ENCODE results near the gene C20orf96. TPM values are rescaled to one million over a fixed set of nuclear protein-coding genes. Genes with fewer than 3 reads are reported as not detected.
"Not testable (repeated sequence)": the region's sequence is repeated elsewhere in the genome, so short reads cannot be mapped to it uniquely, and the experiment has no call there.

The C20orf96 gene
- total RNA-seq (1.1 TPM), polyA plus RNA-seq (under 1 TPM; 0.10 to 0.52 (median 0.31) TPM)

DNA sequence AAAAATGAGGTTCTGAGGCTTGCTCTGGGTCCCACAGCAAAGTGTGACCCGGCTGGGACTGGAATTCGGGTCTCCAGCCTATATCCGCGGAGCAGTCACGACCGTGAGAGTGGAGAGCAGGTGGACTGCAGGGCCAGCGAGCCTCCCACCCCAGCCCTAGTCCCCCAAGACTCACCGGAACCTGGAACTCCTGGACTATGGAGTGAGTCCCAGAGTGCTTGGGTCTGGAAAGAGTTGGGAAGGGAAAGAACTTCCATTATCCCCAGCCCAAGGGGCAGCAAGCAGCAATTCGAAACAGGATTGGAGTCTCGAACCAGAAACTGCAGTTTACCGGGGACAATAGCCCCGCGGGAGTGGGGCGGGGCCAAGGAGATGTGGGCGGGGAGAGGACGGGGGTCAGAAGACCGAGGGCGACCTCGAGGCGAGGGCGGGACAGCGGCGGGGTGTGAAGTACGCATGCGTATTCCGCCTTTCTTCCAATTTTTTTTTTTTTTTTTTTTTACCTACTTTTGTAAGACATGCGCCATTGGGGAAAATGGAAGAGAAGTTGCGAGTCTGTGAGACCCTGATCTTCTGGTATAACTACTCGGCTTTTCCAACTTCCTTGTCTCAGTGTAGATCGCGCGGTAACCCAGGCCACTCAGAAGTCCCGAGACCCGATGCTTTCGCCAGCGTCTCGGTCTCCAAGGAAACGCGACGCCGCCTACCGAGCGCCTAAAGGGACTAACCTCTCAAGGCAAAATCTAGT lies at the start of gene C20orf96:
TSS of gene C20orf96 (minus strand) at position 667 of the 748 bp plus-strand sequence. CDS start at position 527, 140 bp downstream.
- H3K27me3 Mint-ChIP-seq = no peaks in the 10 kb centered on the region
- H3K27ac Mint-ChIP-seq = peak within 1 kb of the TSS in 1 of 3 donors; percentile 9
- H3K4me1 Mint-ChIP-seq = peaks cover 0 to 10% (median 5%) of the 10 kb centered on the region in 4 donors
- H3K36me3 Mint-ChIP-seq = no peaks in the 10 kb centered on the region
- Histone ChIP-seq H3K4me3 (ENCODE audit: low read depth, low read length) (peak within 1 kb of the TSS; percentile 81), H3K27me3 (ENCODE audit: control insufficient read depth, insufficient read depth, low read length) (no peaks in the 10 kb centered on the region), H3K4me1 (ENCODE audit: control insufficient read depth, insufficient read depth, low read length, poor library complexity, severe bottlenecking) (peaks cover 20% of the 10 kb centered on the region), H3K9me3 (ENCODE audit: control insufficient read depth in 2 of 2, low read length in 2 of 2) (no peaks in the 10 kb centered on the region), H3K27ac (ENCODE audit: insufficient read depth, low read length, poor library complexity, severe bottlenecking) (no peak within 1 kb of the TSS), H3K36me3 (ENCODE audit: control insufficient read depth, insufficient read depth, low read length) (no peaks in the 10 kb centered on the region)
- DNase-seq = peak; percentile 74 to 94 (median 78)
- H3K9me3 Mint-ChIP-seq = peaks cover 0 to 2% (median 0%) of the 10 kb centered on the region in 7 donors
- no peak within 1 kb of the TSS for H3K4me3 Mint-ChIP-seq
- peak; percentile 84 for ATAC-seq (ENCODE audit: low read depth in 2 of 2)

DNA sequence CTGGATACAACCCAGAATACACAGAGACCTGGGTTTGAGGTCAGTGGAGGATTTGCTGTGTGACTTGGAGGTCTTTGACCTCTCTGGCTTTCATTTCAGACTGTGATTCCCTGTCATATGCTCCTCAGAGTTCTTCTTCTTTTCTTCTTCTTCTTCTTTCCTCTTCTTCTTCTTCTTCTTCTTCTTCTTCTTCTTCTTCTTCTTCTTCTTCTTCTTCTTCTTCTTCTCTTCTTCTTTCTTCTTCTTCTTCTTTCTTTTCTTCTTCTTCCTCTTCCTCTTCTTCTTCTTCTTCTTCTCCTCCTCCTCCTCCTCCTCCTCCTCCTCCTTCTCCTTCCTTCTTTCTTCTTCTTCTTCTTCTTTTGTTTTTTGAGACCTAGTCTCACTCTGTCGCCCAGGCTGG lies 45.5 kb upstream of the C20orf96 start:
- H3K36me3 Mint-ChIP-seq; H3K9me3 Mint-ChIP-seq; DNase-seq; H3K27ac Mint-ChIP-seq; H3K4me1 ChIP-seq (ENCODE audit: control insufficient read depth, insufficient read depth, low read length, poor library complexity, severe bottlenecking); H3K4me3 Mint-ChIP-seq; H3K4me1 Mint-ChIP-seq; H3K36me3 ChIP-seq (ENCODE audit: control insufficient read depth, insufficient read depth, low read length); H3K27me3 ChIP-seq (ENCODE audit: control insufficient read depth, insufficient read depth, low read length); ATAC-seq (ENCODE audit: low read depth in 2 of 2); H3K9me3 ChIP-seq (ENCODE audit: control insufficient read depth in 2 of 2, low read length in 2 of 2); H3K27me3 Mint-ChIP-seq; H3K27ac ChIP-seq (ENCODE audit: insufficient read depth, low read length, poor library complexity, severe bottlenecking); H3K4me3 ChIP-seq (ENCODE audit: low read depth, low read length): not testable (repeated sequence)

GRCh38 chr20:334578-334977 lies 44.0 kb upstream of the C20orf96 start:
- no peaks in the 10 kb centered on the region for H3K27me3 Mint-ChIP-seq
- Histone ChIP-seq H3K9me3 (ENCODE audit: control insufficient read depth in 2 of 2, low read length in 2 of 2) (no peaks in the 10 kb centered on the region), H3K36me3 (ENCODE audit: control insufficient read depth, insufficient read depth, low read length) (no peaks in the 10 kb centered on the region), H3K27ac (ENCODE audit: insufficient read depth, low read length, poor library complexity, severe bottlenecking) (no peak overlapping the region), H3K4me3 (ENCODE audit: low read depth, low read length) (no peak overlapping the region), H3K27me3 (ENCODE audit: control insufficient read depth, insufficient read depth, low read length) (no peaks in the 10 kb centered on the region), H3K4me1 (ENCODE audit: control insufficient read depth, insufficient read depth, low read length, poor library complexity, severe bottlenecking) (no peaks in the 10 kb centered on the region)
- H3K4me1 Mint-ChIP-seq = peaks cover 3 to 13% (median 8%) of the 10 kb centered on the region in 4 donors
- H3K36me3 Mint-ChIP-seq = no peaks in the 10 kb centered on the region
- ATAC-seq (ENCODE audit: low read depth in 2 of 2) (no peak), DNase-seq (no peak)
- H3K4me3 Mint-ChIP-seq = no peak overlapping the region
- no peak overlapping the region for H3K27ac Mint-ChIP-seq
- H3K9me3 Mint-ChIP-seq = no peaks in the 10 kb centered on the region

GRCh38 chr20:330233-331149 lies 39.9 kb upstream of the C20orf96 start:
- no peak overlapping the region for H3K27ac ChIP-seq (ENCODE audit: insufficient read depth, low read length, poor library complexity, severe bottlenecking)
- H3K4me1 ChIP-seq (ENCODE audit: control insufficient read depth, insufficient read depth, low read length, poor library complexity, severe bottlenecking) = peaks cover 20% of the 10 kb centered on the region
- H3K4me3 ChIP-seq (ENCODE audit: low read depth, low read length) = no peak overlapping the region
- DNase-seq (peak; percentile 52 to 72 (median 67)), ATAC-seq (ENCODE audit: low read depth in 2 of 2) (peak; percentile 45 to 58)
- H3K27me3 ChIP-seq (ENCODE audit: control insufficient read depth, insufficient read depth, low read length) = no peaks in the 10 kb centered on the region
- Mint-ChIP-seq H3K4me1 (peaks cover 6 to 37% (median 12%) of the 10 kb centered on the region in 4 donors), H3K4me3 (peak overlapping the region in 2 of 4 donors; percentile 49 to 71), H3K36me3 (no peaks in the 10 kb centered on the region), H3K27ac (peak overlapping the region in 1 of 3 donors; percentile 44), H3K9me3 (no peaks in the 10 kb centered on the region), H3K27me3 (peaks cover 4% of the 10 kb centered on the region)
- H3K36me3 ChIP-seq (ENCODE audit: control insufficient read depth, insufficient read depth, low read length) = no peaks in the 10 kb centered on the region
- no peaks in the 10 kb centered on the region for H3K9me3 ChIP-seq (ENCODE audit: control insufficient read depth in 2 of 2, low read length in 2 of 2)

GRCh38 chr20:329851-330232 lies 39.3 kb upstream of the C20orf96 start:
- H3K27me3 ChIP-seq (ENCODE audit: control insufficient read depth, insufficient read depth, low read length) = no peaks in the 10 kb centered on the region
- H3K36me3 Mint-ChIP-seq = no peaks in the 10 kb centered on the region
- DNase-seq (no peak), ATAC-seq (ENCODE audit: low read depth in 2 of 2) (no peak)
- peak overlapping the region in 1 of 4 donors; percentile 71 for H3K4me3 Mint-ChIP-seq
- no peak overlapping the region for H3K4me3 ChIP-seq (ENCODE audit: low read depth, low read length)
- peaks cover 6 to 39% (median 13%) of the 10 kb centered on the region in 4 donors for H3K4me1 Mint-ChIP-seq
- no peaks in the 10 kb centered on the region for H3K36me3 ChIP-seq (ENCODE audit: control insufficient read depth, insufficient read depth, low read length)
- H3K9me3 Mint-ChIP-seq = no peaks in the 10 kb centered on the region
- H3K9me3 ChIP-seq (ENCODE audit: control insufficient read depth in 2 of 2, low read length in 2 of 2) = no peaks in the 10 kb centered on the region
- H3K27me3 Mint-ChIP-seq = peaks cover 4% of the 10 kb centered on the region
- H3K27ac ChIP-seq (ENCODE audit: insufficient read depth, low read length, poor library complexity, severe bottlenecking) = no peak overlapping the region
- H3K4me1 ChIP-seq (ENCODE audit: control insufficient read depth, insufficient read depth, low read length, poor library complexity, severe bottlenecking) = peaks cover 22% of the 10 kb centered on the region
- H3K27ac Mint-ChIP-seq = peak overlapping the region in 1 of 3 donors; percentile 44

DNA sequence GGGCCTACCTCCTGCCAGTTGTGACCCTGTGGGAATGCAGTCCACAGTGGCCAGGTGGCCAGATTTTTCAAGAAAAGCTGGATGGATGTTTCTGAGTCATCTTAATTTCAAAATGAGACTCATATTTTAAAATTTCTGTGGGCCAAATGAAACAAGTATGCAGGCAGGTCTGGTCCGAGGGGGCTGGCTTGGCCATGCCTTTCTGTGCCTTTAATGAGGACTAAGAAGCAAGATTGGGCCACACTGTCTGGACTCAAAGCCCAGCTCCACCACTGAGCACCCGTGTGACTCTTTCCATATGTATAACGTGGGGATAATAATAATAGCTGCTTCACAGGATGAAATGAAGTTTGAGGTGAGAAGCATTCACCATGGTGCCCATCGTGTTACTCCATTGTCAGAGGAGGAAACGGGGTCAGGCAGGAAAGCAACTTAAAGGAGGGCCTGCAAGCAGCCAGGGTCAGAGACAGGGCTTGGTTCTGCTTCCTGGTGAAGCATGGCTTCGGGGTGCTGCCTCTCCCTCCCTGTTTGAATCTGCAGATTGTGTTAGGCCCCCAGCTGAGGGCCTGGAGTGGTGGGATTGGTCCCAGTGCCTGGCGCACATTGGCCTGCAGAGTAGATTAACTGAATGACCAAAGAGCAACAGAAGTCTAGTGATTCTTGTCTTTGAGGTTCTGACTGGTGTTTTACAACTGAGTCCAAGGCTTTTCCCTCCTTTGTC lies 38.6 kb upstream of the C20orf96 start:
- ATAC-seq (ENCODE audit: low read depth in 2 of 2) (no peak), DNase-seq (no peak)
- H3K9me3 Mint-ChIP-seq = no peaks in the 10 kb centered on the region
- H3K27ac ChIP-seq (ENCODE audit: insufficient read depth, low read length, poor library complexity, severe bottlenecking) = no peak overlapping the region
- peaks cover 29% of the 10 kb centered on the region for H3K4me1 ChIP-seq (ENCODE audit: control insufficient read depth, insufficient read depth, low read length, poor library complexity, severe bottlenecking)
- no peaks in the 10 kb centered on the region for H3K27me3 ChIP-seq (ENCODE audit: control insufficient read depth, insufficient read depth, low read length)
- H3K9me3 ChIP-seq (ENCODE audit: control insufficient read depth in 2 of 2, low read length in 2 of 2) = no peaks in the 10 kb centered on the region
- peaks cover 4% of the 10 kb centered on the region for H3K27me3 Mint-ChIP-seq
- H3K4me3 Mint-ChIP-seq = peak overlapping the region; percentile 51 to 86 (median 75)
- no peaks in the 10 kb centered on the region for H3K36me3 Mint-ChIP-seq
- no peak overlapping the region for H3K4me3 ChIP-seq (ENCODE audit: low read depth, low read length)
- H3K4me1 Mint-ChIP-seq = peaks cover 6 to 43% (median 15%) of the 10 kb centered on the region in 4 donors
- peak overlapping the region; percentile 63 to 82 (median 77) for H3K27ac Mint-ChIP-seq
- no peaks in the 10 kb centered on the region for H3K36me3 ChIP-seq (ENCODE audit: control insufficient read depth, insufficient read depth, low read length)
